RPMI8226 (cell line): ENCODE measurements around the gene HOXC6.

ENCODE experiments used
- DNase-seq: peaks from one replicate; pipeline ENCODE4 v3.0.0-alpha.2; 2015

Gene HOXC6

GRCh38 chr12:54028314-54029201, at the start of gene HOXC6:
TSS of gene HOXC6 (plus strand) at chr12:54028440. CDS start at chr12:54028522, 82 bp downstream.
- no peak for DNase-seq

- DNase-seq: no peak
Measured at GRCh38 chr12:53978477-53979356, 49.5 kb upstream of the HOXC6 start.

GRCh38 chr12:53980104-53980801, 48.0 kb upstream of the HOXC6 start:
- DNase-seq: no peak

DNA sequence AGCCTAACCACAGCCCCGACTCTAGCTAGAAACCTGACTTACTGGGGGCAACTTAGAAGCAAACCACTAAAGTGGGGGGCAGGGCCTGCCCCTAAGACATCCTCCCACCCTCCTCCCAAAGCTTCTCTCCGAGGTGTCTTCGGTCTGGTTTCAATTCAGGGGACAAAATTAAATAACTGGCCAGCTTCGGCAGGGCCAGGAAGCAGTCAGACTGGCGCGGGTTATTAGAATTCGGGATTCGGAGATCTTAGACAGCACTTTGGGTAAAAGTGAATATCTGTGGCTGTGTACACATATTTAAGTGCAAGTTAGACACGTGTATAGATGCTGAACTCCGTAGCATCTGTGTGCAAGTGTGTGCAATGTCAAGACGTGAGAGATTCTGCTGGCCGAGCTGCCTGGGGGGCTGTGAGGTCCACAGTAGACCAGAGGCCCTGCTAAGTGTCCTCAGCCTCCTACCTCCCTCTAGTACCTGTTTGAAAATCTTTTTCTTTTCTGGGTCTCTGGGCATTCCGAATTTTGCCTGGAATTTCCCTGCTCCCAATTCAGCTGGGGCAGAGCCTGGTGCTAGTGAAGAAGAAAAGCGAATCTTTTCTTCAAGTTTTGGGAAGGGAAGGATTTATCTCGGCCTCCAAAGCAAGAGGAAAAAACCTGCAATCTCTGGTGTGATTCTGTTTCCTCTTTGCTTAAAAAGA, 47.3 kb upstream of the HOXC6 start:
- DNase-seq: no peak

DNA sequence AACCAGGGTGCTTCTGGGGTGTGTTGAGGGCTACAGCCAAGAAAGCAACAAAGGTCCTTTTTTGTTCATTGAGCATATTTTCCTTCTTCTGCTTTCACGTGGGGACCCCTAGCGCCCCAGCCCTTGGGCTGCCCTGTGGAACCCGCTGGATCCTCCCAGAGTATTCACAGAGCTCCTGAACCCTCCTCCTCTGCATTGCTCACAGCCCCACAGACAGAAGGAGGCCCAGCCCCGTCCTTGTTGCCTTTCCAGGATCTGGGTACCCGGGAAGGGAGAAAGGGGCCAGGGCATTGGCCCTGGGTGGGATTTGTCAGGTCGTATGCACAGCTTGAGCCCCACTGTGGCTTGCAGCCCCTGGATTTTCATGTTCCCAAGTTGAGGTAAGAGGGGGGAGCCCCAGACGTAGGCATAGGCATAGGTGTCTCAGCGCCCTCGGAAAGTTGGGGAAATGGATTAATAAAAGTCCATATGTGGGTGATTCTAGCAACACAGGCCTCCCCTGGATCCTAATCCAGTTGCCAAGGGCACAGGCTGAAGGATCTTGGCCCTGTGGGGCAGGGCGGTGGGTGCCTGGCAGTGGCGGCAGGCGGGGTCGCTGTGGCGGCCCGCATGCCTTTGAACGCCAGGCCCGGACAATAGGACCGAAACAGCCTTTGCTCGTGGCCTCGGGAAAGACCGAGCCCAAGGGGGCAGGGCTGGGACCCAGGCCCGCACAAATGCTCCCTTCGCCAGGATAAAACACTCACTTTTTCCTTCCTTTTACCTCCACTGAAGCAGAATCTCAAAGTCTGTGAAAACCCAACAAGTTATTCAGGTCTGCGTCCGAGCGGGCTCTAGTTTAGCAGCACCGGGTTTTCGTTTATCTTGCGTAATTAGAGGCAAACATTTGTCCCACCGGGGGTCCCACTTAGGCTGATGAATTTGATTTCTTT, 46.3 kb upstream of the HOXC6 start:
- DNase-seq: no peak

DNA sequence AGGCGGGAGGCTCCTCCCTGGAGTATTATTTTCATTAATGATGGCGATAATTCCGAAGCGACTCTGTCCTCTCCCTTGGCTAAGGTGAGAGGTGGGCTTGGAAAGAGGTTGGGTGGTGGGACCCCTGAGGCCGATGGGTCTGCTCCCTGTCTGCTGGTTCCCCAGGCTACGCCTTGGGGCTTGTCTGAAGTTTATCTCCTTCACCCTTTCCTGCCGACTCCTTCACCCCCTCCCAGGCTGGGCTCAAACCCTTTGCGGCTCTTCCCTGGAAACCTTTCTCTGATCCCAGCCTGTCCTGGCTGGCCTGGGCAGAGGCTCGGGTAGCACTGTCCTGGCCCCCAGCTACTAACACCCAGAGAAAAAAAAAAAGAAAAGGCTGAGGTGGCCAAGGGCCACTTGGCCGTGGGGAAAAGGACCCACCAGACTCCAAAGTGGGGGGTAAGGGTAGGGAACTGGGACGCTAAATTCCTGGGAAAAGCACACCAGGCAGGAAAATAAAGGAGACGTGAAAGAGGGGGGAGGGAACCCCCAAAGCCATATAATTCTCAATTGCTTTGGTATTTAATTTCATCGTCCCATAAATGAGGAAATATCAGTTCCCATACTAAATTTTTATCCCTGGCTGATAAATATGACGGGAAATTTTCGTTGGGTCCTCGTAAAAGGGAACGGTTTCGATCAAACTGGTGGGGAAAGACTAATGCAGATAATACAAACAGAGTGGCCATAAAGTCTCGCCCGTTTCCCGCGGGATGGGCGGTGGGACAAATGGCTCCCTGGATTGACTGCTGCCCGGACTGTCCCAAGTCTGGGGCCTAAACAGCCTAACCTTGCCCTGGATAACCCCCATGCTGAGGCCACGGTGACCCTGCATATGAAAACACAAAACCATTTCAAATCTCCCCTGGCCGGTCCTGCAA, 45.3 kb upstream of the HOXC6 start:
- no peak for DNase-seq

DNA sequence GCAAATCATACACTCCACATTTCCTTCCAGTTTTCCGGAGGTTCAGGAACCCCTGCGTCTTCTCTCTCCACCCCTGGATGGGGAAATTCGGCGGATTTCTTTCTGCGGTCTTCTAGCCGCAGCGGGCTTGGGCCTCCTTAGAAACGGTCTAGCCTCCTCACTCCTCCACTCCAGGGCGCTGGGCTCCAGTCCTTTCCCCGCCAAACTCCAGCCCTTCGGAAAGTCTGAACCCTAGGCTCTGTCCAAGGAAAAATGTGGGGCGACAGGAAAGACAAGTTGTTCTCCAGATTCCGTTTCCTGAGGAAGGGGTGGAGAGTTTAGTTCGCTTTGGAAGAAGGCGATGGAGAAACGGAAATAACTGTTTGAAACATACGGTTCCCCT, 44.7 kb upstream of the HOXC6 start:
- DNase-seq: no peak

GRCh38 chr12:53983950-53984572, 44.2 kb upstream of the HOXC6 start:
- no peak for DNase-seq

- peak; percentile 83 for DNase-seq
Measured at GRCh38 chr12:53984901-53985691, 43.1 kb upstream of the HOXC6 start, which contains the start of gene HOXC10. TSS of gene HOXC10 (plus strand) at chr12:53985146. CDS start at chr12:53985260, 114 bp downstream.

DNA sequence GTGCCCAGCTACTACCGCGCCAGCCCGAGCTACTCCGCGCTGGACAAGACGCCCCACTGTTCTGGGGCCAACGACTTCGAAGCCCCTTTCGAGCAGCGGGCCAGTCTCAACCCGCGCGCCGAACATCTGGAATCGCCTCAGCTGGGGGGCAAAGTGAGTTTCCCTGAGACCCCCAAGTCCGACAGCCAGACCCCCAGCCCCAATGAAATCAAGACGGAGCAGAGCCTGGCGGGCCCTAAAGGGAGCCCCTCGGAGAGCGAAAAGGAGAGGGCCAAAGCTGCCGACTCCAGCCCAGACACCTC, 42.6 kb upstream of the HOXC6 start:
- DNase-seq: no peak

GRCh38 chr12:53985994-53986685, 42.1 kb upstream of the HOXC6 start:
- DNase-seq: no peak

DNA sequence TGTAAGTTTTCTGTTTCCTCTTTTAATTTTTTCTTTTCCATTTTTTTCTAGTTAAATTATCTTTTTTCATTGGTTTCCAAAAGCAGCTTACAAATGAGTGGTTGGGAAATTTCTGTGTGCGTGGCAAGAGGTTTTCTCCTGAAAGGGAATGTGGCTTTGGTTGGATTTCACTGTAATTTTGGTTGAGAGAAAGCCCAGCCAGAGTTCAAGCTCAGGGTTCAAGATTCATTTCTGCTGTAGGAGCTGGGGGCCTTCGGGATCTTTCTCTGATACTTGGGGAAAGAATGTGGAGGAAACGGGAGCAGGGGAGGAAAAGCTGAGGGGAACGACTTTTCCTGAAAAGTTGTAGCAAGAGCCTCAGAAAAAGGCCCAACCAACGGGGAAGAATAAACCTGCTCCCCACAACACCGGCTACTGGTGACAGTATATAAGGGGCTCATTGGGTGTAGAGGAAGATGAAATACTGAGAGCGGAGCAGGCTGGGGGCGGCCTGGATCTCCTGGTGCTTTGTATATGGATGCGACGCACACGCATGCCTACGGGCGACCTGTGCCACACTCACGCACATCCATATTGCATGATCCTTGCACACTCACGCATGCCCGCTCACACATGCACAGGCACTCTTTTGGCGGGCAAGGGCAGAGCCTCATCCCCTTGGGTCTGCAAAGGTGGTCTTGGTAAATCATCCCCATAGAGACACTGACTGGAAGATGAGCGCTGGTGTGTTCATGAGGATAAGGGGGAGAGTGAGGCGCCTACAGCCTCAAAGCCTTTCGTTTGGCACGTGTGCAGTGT, 41.4 kb upstream of the HOXC6 start:
- DNase-seq: no peak

DNA sequence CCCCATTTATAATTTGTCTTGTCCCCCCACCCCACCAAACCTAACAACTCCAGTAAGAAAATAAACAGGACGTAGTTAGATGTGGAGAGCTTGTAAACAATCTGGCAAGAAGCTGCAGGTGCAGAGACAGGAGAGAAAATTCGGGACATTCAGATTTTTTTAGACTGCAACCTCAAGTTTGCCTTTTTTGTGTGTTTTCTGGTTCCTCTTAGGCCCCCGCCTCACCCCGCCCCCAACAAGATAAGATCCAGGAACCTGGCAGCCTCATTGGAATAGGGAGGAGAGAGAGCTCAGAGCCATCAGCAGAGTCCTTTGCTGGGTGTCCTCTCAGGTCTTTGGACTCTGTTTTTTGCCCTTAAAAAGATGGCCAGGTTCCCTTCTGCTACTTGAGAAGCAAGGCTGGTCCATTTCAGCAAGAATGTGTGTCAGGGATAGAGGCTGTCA, 40.4 kb upstream of the HOXC6 start:
- no peak for DNase-seq

GRCh38 chr12:53988541-53989226, 39.6 kb upstream of the HOXC6 start:
- no peak for DNase-seq

GRCh38 chr12:53989227-53990113, 38.8 kb upstream of the HOXC6 start:
- DNase-seq: peak; percentile 75
